Islet precursor cell (in vitro differentiated cells): ENCODE measurements around the gene CACNA1G.
A peak's percentile ranks its signal among the peaks of the same experiment; 100 is the strongest.

Experiments used
- DNase-seq: peaks from one replicate; pipeline ENCODE4 v3.0.0-alpha.2; 2018

Gene CACNA1G

GRCh38 chr17:50618300-50618699, 57.8 kb downstream of the CACNA1G start:
- DNase-seq: no peak

GRCh38 chr17:50618941-50619340, 58.4 kb downstream of the CACNA1G start:
- DNase-seq: no peak

GRCh38 chr17:50619489-50619888, 59.0 kb downstream of the CACNA1G start:
- DNase-seq: no peak

- DNase-seq: no peak
Observed at GRCh38 chr17:50620237-50620636, 59.7 kb downstream of the CACNA1G start.

GRCh38 chr17:50620858-50621257, 60.3 kb downstream of the CACNA1G start:
- DNase-seq: no peak

GRCh38 chr17:50621574-50622031, 61.1 kb downstream of the CACNA1G start:
- no peak for DNase-seq

- no peak for DNase-seq
Observed at GRCh38 chr17:50624321-50624934, 63.9 kb downstream of the CACNA1G start.

GRCh38 chr17:50625032-50625871, 64.7 kb downstream of the CACNA1G start:
- DNase-seq: no peak

GRCh38 chr17:50626037-50626574, 65.6 kb downstream of the CACNA1G start:
- DNase-seq: peak; percentile 96

GRCh38 chr17:50627036-50627781, 66.7 kb downstream of the CACNA1G start:
- DNase-seq: no peak

- DNase-seq: peak; percentile 94
Observed at GRCh38 chr17:50627782-50628601, 67.5 kb downstream of the CACNA1G start.

GRCh38 chr17:50629902-50630301, 69.4 kb downstream of the CACNA1G start:
- DNase-seq: no peak

- no peak for DNase-seq
Observed at GRCh38 chr17:50630524-50631194, 70.1 kb downstream of the CACNA1G start.

GRCh38 chr17:50631195-50631907, 70.8 kb downstream of the CACNA1G start:
- no peak for DNase-seq

- DNase-seq: no peak
Observed at GRCh38 chr17:50631908-50632571, 71.5 kb downstream of the CACNA1G start.

GRCh38 chr17:50632637-50633036, 72.1 kb downstream of the CACNA1G start:
- DNase-seq: no peak

GRCh38 chr17:50633683-50634082, 73.2 kb downstream of the CACNA1G start:
- DNase-seq: no peak

- no peak for DNase-seq
Observed at GRCh38 chr17:50634224-50634914, 73.9 kb downstream of the CACNA1G start, which contains the start of gene ABCC3. Gene ABCC3, plus strand, starts transcription at chr17:50634881. Its CDS starts 56 bp downstream, at chr17:50634937.

GRCh38 chr17:50634915-50635731, 74.6 kb downstream of the CACNA1G start:
- no peak for DNase-seq
